ENCODE data around the gene BCAS3. TPM values are rescaled to one million over a fixed set of nuclear protein-coding genes. Genes with fewer than 3 reads are reported as not detected.
"Not testable (repeated sequence)": the region's sequence is repeated elsewhere in the genome, so short reads cannot be mapped to it uniquely, and the experiment has no call there.

Gene BCAS3
- total RNA-seq, 1 experiment from 2014 or later, result 11.4 TPM

DNA sequence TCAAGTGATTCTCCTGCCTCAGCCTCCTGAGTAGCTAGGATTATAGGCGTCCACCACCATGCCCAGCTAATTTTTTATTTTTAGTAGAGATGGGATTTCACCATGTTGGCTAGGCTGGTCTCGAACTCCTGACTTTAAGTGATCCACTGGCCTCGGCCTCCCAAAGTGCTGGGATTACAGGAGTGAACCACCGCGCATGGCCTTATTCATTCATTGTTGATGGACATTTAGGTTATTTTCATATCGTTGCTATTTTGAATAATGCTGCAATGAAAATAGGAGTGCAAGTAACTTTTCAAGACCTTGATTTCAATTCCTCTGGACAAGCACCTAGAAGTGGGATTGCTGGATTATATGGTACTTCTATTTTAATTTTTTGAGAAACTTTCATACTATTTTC is 752.2 kb downstream of the BCAS3 start:
- not testable (repeated sequence) for H3K4me3 ChIP-seq (ENCODE audit: insufficient read depth, low read depth, low read length); H3K27me3 ChIP-seq (ENCODE audit: control insufficient read depth, insufficient read depth, low read length); H3K36me3 ChIP-seq (replicated peaks; ENCODE audit: control insufficient read depth, insufficient read depth, low read length); DNase-seq

DNA sequence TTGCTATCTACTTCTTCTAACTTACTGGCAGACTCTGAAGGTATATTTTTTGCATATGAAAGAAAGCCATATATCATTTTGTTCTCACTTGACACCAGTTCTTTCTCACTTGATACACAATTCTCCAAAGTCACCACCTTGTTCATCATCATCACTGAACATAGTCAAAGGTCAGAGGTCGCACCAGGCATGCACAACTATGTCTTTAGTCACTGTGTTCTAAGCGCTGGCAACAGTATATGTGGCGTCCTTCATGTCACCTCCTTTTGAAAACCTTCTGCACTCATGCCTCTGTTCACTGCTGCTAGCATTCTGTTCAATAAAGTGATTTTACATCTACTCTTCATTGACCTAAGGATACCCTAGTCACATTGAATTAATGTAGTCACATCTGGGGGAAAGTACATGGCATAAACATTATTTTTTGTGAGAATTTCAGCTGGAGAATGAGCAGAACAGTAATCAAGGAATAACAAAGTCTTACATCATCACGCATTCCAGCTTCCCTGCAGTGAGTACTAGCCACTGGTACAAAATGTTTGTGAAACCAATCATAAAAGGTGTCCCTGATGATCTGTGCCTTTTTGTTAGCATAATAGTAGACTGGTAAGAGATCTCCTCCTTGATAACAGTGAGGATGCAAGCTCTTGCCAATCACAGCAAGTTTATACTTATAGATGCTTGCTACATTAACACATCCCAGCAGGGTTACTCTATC is 754.1 kb downstream of the BCAS3 start:
- Histone ChIP-seq H3K27me3 (ENCODE audit: control insufficient read depth, insufficient read depth, low read length) (no peaks in the 10 kb centered on the region), H3K36me3 (replicated peaks; ENCODE audit: control insufficient read depth, insufficient read depth, low read length) (no peaks in the 10 kb centered on the region), H3K4me3 (ENCODE audit: insufficient read depth, low read depth, low read length) (no peak overlapping the region)
- no peak for DNase-seq

DNA sequence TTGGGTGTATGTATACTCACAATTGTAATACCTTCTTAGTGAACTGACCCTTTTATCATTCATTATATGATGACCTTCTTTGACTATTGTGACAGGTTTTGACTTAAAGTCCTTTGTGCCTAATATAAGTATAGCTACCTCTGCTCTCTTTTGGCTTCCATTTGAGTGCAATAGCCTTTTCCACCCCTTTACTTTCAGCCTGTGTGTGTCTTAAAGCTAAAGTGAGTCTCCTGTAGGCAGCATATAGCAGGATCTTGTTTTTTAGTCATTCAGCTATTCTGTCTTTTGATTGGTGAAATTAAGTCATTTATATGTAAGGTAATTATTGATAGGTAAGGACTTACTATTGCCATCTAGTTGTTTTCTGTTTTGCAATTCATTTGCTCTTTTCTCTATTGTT is 758.6 kb downstream of the BCAS3 start:
- DNase-seq, result no peak
- H3K4me3 ChIP-seq (ENCODE audit: insufficient read depth, low read depth, low read length), result no peak overlapping the region
- no peaks in the 10 kb centered on the region for H3K27me3 ChIP-seq (ENCODE audit: control insufficient read depth, insufficient read depth, low read length)
- H3K36me3 ChIP-seq (replicated peaks; ENCODE audit: control insufficient read depth, insufficient read depth, low read length), result no peaks in the 10 kb centered on the region

DNA sequence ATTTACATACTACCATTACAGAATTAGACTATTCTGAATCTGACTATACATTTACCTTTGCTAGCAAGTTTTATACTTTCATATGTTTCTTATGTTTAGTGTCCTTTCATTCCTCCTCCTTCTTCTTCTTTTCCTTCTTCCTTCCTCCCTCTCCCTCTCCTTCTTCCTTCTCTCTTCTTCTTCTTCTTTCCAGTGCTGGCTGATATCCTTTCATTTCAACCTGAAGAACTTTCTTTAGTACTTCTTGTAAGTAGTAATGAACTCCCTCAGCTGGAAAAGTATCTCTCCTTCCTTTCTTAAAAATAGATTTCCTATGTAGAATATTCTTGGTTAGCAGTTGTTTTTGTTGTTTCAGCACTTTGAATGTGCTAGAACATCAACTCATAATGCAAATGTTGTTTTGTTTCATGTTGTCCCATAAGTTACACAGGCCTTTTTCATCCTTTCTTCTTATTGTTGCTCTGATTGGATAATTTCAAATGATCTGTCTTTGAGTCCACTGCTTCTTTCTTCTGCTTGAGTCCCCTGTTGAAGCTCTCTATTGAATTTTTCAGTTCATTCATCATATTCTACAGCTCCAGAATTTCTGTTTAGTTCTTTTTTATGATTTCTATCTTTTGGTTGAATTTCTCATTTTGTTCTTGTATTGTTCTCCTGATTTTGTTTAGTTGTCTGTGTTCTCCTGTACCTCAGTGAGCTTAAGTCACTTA is 759.5 kb downstream of the BCAS3 start:
- Histone ChIP-seq H3K36me3 (replicated peaks; ENCODE audit: control insufficient read depth, insufficient read depth, low read length) (no peaks in the 10 kb centered on the region), H3K27me3 (ENCODE audit: control insufficient read depth, insufficient read depth, low read length) (no peaks in the 10 kb centered on the region), H3K4me3 (ENCODE audit: insufficient read depth, low read depth, low read length) (no peak overlapping the region)
- no peak for DNase-seq

DNA sequence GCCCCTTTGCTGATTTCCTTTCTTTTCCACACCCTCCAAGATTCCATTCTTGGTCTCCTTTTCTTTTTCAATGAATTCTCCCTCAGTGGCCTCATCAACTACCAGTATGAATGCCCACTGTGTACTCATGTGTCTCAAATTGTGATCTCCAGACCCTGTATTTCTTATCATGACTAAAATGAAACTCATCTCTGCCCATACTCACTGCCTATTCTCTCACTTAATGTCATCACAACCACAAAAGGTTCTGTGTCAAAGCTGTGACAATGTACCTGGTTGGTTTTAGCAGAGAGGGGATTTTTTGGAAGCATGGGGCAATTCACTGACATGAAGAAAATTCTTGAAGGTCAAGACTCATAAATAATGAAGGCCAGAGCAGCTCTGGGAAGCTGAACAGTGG is 763.0 kb downstream of the BCAS3 start:
- H3K4me3 ChIP-seq (ENCODE audit: insufficient read depth, low read depth, low read length), result no peak overlapping the region
- H3K27me3 ChIP-seq (ENCODE audit: control insufficient read depth, insufficient read depth, low read length), result peaks cover 3% of the 10 kb centered on the region
- H3K36me3 ChIP-seq (replicated peaks; ENCODE audit: control insufficient read depth, insufficient read depth, low read length), result no peaks in the 10 kb centered on the region
- DNase-seq, result no peak

DNA sequence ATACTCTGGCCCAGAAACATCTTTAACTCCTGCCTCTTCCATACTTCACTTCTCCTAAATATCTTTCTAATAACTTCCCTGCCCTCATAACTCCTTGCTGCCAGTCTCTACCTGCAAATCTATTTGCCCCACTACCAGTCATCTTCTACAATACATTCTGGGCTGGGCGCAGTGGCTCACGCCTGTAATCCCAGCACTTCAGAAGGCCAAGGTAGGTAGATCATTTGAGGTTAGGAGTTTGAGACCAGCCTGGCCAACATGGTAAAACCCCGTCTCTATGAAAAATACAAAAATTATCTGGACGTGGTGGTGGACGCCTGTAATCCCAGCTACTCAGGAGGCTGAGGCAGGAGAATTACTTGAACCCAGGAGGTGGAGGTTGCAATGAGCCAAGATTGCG is 763.9 kb downstream of the BCAS3 start:
- not testable (repeated sequence) for DNase-seq; H3K4me3 ChIP-seq (ENCODE audit: insufficient read depth, low read depth, low read length); H3K27me3 ChIP-seq (ENCODE audit: control insufficient read depth, insufficient read depth, low read length); H3K36me3 ChIP-seq (replicated peaks; ENCODE audit: control insufficient read depth, insufficient read depth, low read length)

DNA sequence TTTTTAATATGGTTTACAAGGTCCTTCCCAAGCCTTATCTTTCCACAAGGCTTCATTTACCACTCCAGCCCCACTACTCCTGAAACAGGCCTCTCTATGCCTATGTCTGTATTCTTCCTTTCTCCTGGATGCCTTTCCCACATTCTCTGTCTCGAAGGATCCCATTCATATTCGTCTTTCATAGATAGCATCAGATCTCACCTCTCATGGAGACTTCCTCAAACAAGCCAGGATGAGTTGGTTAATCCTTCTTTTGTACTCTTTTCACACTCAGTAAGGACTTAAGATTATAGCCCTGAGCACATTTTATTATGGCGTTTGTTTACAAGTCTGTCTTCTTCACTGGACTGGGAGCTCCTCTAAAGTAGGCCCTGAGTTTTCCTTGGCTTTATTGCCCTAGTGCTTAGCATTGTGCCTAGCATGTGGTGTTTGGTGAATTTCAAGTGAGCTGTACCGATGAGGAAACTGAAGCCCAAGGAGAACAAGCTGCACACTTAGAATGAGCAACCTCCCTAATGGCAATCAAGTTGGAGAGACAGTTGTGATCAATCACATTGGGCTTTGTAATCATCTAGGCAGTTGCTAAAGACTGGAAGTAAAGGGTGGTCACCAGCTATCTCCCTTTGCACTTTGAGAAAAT is 764.6 kb downstream of the BCAS3 start:
- H3K27me3 ChIP-seq (ENCODE audit: control insufficient read depth, insufficient read depth, low read length), result peaks cover 4% of the 10 kb centered on the region
- H3K36me3 ChIP-seq (replicated peaks; ENCODE audit: control insufficient read depth, insufficient read depth, low read length), result no peaks in the 10 kb centered on the region
- no peak overlapping the region for H3K4me3 ChIP-seq (ENCODE audit: insufficient read depth, low read depth, low read length)
- no peak for DNase-seq

Other genes starting within 250 kb of the BCAS3 start
- 11.7 TPM in 2 replicates for gene APPBP2, start 151.6 kb upstream of the BCAS3 start, total RNA-seq (2014; rRNA removed; shearing (Covaris generic))
- 9.6 and 13.9 TPM in 2 replicates for gene PPM1D, start 77.7 kb upstream of the BCAS3 start, total RNA-seq (2014; rRNA removed; shearing (Covaris generic))